Middle frontal gyrus (tissue), 1 donor: Measurements from ENCODE around the gene RMC1.
"Not testable (repeated sequence)": the region's sequence is repeated elsewhere in the genome, so short reads cannot be mapped to it uniquely, and the experiment has no call there.

ENCODE experiments used
- DNase-seq: peaks from one replicate; pipeline ENCODE4 v3.0.0-alpha.2; 2015; ENCODE audit warnings: low spot score; ENCODE audit errors: extremely low spot score

RMC1 gene

GRCh38 chr18:23531912-23532311 is 28.6 kb downstream of the RMC1 start:
- DNase-seq = no peak

- no peak for DNase-seq
Measured at GRCh38 chr18:23532848-23533247, 29.5 kb downstream of the RMC1 start.

- DNase-seq = no peak
Measured at GRCh38 chr18:23534276-23534675, 31.0 kb downstream of the RMC1 start.

- no peak for DNase-seq
Measured at GRCh38 chr18:23536204-23536603, 32.9 kb downstream of the RMC1 start.

DNA sequence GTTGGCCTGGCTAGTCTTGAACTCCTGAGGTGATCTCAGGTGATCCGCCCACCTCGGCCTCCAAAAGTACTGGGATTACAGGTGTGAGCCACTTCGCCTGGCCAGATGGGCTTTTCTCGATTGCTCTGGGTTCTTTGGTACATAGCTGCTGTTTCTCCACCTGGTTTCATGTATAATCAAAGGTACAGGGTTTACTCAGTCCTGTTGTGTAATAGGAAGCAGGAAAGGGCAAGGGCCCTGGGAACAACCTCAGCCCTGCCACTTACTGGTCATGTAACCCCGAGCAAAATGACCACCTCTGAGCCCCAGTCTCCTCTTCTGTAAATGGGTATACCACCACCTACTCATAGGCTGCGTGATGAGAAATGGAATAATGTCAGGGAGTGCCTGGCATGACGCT is 34.0 kb downstream of the RMC1 start:
- no peak for DNase-seq

DNA sequence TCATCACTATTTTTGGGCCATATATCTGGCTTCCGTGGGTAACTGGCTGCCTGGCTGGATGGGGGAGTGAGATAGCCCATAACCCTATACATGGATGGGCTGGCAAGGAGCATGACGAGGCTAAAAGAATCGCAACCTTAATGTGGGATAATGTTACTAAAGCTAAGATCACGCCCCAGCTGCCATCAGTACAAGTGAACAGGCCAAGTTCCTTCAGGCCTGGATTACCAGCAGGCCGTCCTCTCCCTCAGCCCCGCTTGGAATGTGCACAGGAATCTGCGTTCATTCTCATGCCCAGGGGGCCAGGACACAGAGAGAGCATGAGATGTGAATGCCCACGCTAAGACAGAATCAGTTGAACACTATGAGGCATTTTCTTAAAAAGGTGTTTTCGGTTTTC is 34.7 kb downstream of the RMC1 start:
- DNase-seq = no peak

DNA sequence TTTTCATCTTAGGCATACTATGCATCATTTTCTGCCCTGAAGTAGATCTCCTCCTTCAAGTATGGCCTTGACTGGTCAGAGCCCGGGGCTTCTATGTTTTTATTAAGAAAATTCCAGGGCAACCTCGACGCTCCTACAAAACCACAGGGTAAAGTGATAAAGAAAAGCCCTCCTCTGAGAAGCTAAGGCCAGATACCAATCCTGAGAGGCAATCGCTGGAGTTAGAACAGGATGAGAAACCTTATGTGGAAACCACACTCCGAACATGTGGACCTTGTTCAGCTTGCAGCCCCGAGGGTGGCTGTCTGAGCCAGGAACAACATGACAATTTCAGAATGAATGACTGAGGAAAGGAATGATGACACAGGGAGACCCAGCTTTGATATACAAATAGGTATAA is 35.6 kb downstream of the RMC1 start:
- DNase-seq = no peak

- DNase-seq = no peak
Measured at GRCh38 chr18:23539296-23539695, 36.0 kb downstream of the RMC1 start.

DNA sequence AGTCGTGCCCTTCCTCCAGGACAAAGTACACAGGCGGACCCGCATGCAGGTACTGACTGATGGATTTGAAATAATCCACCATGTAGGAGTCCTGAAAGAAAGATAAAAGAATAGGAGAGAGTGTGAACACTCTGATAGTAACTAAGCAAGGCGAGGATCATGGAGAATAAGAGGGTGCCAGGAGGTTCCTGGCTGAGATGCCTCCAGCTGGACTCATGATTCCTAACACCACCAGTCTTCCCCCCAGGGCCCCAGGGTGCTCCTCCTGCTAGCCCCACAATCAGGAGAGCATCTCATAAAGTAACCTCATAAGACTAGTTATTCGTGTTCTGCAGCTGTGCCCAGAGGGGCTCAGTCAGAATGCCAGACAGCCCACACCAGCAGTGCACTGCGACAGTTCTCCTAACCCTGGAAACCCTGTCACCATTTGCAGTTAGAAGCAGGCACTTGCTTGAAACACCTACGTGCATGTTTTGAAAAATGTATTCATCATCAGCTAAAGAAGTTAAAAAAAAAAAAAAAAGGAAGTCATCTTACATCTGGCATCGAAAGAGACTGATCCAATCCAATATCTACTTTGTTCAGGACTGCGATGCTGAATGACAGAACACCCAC is 36.7 kb downstream of the RMC1 start:
- no peak for DNase-seq

DNA sequence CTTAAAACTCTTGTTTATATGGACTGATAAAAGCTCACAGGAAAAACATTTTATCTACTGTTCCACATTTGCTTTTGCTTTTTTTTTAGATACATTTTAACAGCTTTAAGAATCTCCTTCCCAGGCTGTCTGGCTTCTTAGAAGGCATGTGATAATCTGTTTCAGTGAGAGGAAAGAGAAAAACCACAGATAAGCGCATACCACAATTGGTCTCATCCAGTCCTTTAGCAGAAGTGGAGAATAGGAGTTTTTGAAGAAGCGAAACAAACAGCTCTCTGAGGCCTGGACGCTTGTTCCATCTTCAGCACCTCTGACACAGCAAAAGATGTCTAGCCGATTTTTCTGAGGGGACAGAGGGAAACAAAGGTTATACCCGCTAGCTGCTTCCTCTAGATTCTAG is 37.6 kb downstream of the RMC1 start:
- DNase-seq = no peak

DNA sequence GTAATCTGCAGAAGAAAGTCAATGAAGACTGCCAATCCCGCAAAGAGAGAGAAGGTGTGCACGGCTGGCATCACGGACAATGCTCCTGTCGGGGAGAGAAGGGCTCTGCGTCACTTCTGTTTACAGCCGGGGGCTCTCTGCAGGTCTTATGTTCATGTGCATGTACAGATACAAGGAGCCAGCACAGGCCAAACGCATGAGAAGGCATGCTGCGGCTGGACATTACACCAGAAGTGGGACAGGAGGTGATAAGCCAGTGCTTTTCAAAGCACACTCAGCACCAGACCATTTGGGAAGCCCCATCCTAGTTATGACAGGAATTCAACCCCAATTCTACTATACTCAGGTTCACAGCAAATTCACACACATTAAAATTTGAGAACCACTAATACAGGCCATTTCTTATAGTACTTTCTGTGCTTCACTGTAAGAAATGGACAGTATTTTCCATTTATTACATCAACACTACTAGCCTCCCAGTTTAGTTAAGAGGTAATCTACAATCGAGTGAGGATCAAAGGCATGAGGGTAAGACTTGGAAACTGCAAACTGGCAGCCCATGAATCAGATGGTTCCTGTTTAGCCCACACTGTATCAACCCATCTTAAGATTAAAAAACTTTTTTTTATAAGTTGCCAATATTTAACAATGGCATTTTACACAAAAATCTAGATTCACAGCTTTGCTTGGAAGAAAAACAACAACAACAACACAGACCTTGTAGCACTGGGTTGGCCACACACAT is 38.2 kb downstream of the RMC1 start:
- no peak for DNase-seq

- no peak for DNase-seq
Measured at GRCh38 chr18:23542461-23542860, 39.1 kb downstream of the RMC1 start.

- no peak for DNase-seq
Measured at GRCh38 chr18:23545247-23545789, 42.0 kb downstream of the RMC1 start.

GRCh38 chr18:23547306-23547705 is 44.0 kb downstream of the RMC1 start:
- DNase-seq = no peak

GRCh38 chr18:23547846-23548245 is 44.5 kb downstream of the RMC1 start:
- DNase-seq = no peak

DNA sequence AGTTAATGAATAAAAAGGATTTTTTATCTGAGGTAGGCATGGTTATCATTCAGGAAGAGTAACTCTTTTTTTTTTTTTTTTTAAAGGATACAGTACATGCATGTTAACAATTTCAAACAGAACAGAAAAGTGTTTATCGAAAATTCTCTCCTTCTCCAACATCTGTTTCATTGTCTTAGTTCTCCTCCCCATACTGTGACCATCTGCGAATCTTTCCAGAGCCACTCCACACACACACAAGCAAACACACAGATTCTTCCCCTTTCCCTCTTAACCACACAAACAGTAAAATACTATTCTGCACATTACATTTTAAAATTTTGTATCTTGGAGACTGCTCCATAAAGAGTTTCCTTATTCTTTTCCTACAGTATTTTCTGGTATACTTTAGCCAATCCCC is 45.0 kb downstream of the RMC1 start:
- DNase-seq = no peak

GRCh38 chr18:23548719-23549118 is 45.4 kb downstream of the RMC1 start:
- no peak for DNase-seq

DNA sequence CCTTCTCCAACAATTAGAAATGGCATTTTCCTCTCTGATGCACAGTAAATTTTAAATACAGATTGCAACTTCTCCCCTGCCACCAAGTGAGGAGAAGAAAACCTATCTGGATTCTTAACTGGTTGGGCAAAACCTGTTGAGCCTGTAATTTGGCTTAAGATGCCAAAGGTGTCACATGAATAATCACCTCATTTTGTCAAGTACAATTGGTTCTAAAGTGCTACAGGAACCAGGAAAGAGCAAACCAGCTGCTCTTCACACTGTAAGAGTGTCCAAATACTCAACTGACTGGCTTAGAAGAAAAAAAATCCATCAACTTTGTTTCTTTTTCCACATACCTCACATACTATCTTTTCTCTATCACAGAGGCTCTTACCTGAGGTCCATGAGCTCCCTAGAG is 47.6 kb downstream of the RMC1 start:
- no peak for DNase-seq

GRCh38 chr18:23551978-23552377 is 48.7 kb downstream of the RMC1 start:
- no peak for DNase-seq

GRCh38 chr18:23552505-23552904 is 49.2 kb downstream of the RMC1 start:
- DNase-seq = no peak

DNA sequence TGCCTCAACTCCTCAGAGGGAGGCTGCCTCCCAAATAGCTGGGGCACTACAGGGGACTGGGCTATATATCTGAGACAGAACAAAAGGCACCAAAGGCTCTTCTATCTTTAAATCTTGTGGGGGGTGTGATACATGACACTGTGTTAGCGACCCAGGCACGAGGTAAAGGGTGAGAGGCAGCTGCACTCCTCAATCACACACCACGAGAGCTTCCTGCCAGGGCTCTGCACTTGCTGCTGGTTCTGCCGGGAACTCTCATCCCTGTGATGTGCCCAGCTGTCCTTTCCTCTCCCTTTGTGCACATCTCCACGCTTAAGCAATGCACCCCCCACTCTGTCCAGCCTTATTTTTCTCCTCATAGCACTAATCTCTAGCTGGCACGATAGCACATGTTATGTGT is 50.6 kb downstream of the RMC1 start:
- no peak for DNase-seq

- no peak for DNase-seq
Measured at GRCh38 chr18:23556145-23556780, 53.0 kb downstream of the RMC1 start.

GRCh38 chr18:23557511-23557910 is 54.2 kb downstream of the RMC1 start:
- DNase-seq = not testable (repeated sequence)
